Gastroesophageal sphincter (tissue), 3 donors: ENCODE results near the gene PRKN.

ENCODE experiments used
- CTCF ChIP-seq, 4 experiments: fragments of 200-600 bp in 2 of 4; fragments of 450-650 bp in 2 of 4; sonication (generic) in 1 of 4; IDR thresholded peaks; one replicate each; pipeline ENCODE4 v1.5.1; 2017 to 2019; ENCODE audit warnings: antibody characterized with exemption in 4 of 4, mild to moderate bottlenecking in 2 of 4, moderate library complexity in 2 of 4
- POLR2A ChIP-seq, 2 donors: fragments of 450-650 bp; IDR thresholded peaks; one replicate each; pipeline ENCODE4 v1.6.1; 2017; ENCODE audit warnings: antibody characterized with exemption in 2 of 2, mild to moderate bottlenecking in 2 of 2, moderate library complexity in 1 of 2

GRCh38 chr6:161377116-161377515, 1350.5 kb downstream of the PRKN start:
- TF ChIP-seq CTCF (IDR thresholded peaks at IDR 0.05) (no peak), POLR2A (IDR thresholded peaks at IDR 0.05) (no peak)
